Transverse colon (tissue), 4 donors: Measurements from ENCODE around the gene ADAMTS6.

ENCODE experiments used
- EP300 ChIP-seq: sonication (generic); formaldehyde crosslinking; IDR thresholded peaks from one replicate; pipeline ENCODE4 v1.6.1; 2017; ENCODE audit warnings: antibody characterized with exemption, low read depth
- POLR2A ChIP-seq: fragments of 450-650 bp; IDR thresholded peaks from one replicate; pipeline ENCODE4 v1.6.1; 2016; ENCODE audit warnings: antibody characterized with exemption, mild to moderate bottlenecking, moderate library complexity
- POLR2AphosphoS5 ChIP-seq, 3 donors: sonication (generic); formaldehyde crosslinking; IDR thresholded peaks; one replicate each; pipeline ENCODE4 v1.6.1; 2016; ENCODE audit warnings: antibody characterized with exemption in 3 of 3
- TF ChIP-seq, protein P1 (sequence below), 5 experiments: fragments of 200-600 bp in 3 of 5; fragments of 450-650 bp in 2 of 5; sonication (generic) in 3 of 5; IDR thresholded peaks; 1 replicate in 2 of 5; 2 replicates in 3 of 5; pipeline ENCODE4 v1.5.1; 2016 to 2017; ENCODE audit warnings: antibody characterized with exemption in 5 of 5, inconsistent platforms in 3 of 5, mild to moderate bottlenecking in 2 of 5, moderate library complexity in 1 of 5

DNA sequence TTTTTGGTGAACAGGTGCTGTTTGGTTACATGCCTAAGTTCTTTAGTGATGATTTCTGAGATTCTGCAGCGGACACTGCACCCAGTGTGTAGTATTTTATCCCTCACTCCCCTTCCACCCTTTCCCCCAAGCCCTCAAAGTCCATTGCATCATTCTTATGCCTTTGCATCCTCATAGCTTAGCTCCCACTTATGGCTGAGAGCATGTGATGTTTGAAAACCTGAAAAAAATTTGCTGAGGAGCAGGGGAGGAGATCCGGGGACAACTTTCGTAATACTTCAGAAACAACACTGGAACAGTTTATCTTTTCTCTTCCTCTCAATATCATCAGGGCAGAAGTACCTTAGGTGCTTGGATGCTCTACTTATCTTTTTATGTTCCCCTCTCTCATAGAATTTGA lies 226.4 kb downstream of the ADAMTS6 start:
- no peak for TF ChIP-seq EP300
- TF ChIP-seq, protein P1, sequence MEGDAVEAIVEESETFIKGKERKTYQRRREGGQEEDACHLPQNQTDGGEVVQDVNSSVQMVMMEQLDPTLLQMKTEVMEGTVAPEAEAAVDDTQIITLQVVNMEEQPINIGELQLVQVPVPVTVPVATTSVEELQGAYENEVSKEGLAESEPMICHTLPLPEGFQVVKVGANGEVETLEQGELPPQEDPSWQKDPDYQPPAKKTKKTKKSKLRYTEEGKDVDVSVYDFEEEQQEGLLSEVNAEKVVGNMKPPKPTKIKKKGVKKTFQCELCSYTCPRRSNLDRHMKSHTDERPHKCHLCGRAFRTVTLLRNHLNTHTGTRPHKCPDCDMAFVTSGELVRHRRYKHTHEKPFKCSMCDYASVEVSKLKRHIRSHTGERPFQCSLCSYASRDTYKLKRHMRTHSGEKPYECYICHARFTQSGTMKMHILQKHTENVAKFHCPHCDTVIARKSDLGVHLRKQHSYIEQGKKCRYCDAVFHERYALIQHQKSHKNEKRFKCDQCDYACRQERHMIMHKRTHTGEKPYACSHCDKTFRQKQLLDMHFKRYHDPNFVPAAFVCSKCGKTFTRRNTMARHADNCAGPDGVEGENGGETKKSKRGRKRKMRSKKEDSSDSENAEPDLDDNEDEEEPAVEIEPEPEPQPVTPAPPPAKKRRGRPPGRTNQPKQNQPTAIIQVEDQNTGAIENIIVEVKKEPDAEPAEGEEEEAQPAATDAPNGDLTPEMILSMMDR (IDR thresholded peaks at IDR 0.05), result no peak
- TF ChIP-seq POLR2AphosphoS5 (IDR thresholded peaks at IDR 0.05), result no peak
- TF ChIP-seq POLR2A, result no peak
